Astrocyte (in vitro differentiated cells and primary cell): Measurements from ENCODE around the gene MYO6.

Experiments used
- CTCF ChIP-seq: IDR thresholded peaks from 2 replicates; pipeline ENCODE4 v1.5.1; 2011; ENCODE audit warnings: low read depth, mild to moderate bottlenecking, inconsistent platforms, low read length, moderate library complexity; ENCODE audit not compliant: insufficient read depth
- EZH2 ChIP-seq: IDR thresholded peaks from 2 replicates; pipeline ENCODE4 v1.6.1; 2012; ENCODE audit warnings: mild to moderate bottlenecking, low read length, inconsistent platforms; ENCODE audit not compliant: insufficient read depth

- no peak for TF ChIP-seq CTCF
- TF ChIP-seq EZH2: no peak
Measured at GRCh38 chr6:75941509-75941908, 192.5 kb downstream of the MYO6 start.
